HL-60 (cell line): Measurements from ENCODE around the gene HERC2.
"Not testable (repeated sequence)": the region's sequence is repeated elsewhere in the genome, so short reads cannot be mapped to it uniquely, and the experiment has no call there.

Source experiments
- DNase-seq, 2 experiments: peaks; one replicate each; pipeline ENCODE4 v3.0.0-alpha.2; 2010 to 2020; ENCODE audit warnings: low read depth in 1 of 2, low spot score in 1 of 2
- H3K27ac ChIP-seq: fragments of 250-450 bp; sonication (Bioruptor Pico); replicated peaks from 2 replicates; pipeline ENCODE4 v1.5.1; 2020; ENCODE audit warnings: mild to moderate bottlenecking, moderate library complexity
- H3K27me3 ChIP-seq: fragments of 250-450 bp; sonication (Bioruptor Pico); 2 replicates; pipeline ENCODE4 v1.5.1; 2021; ENCODE audit warnings: mild to moderate bottlenecking, moderate library complexity; ENCODE audit not compliant: insufficient read depth, poor library complexity, severe bottlenecking
- H3K4me3 ChIP-seq: replicated peaks from 2 replicates; pipeline ENCODE4 v1.5.1; 2011; ENCODE audit warnings: mild to moderate bottlenecking, control low read depth, low read length; ENCODE audit not compliant: insufficient read depth
- GABPA ChIP-seq: IDR thresholded peaks from 2 replicates; pipeline ENCODE4 v1.6.1; 2012; ENCODE audit warnings: low read depth
- POLR2AphosphoS5 ChIP-seq: IDR thresholded peaks from 2 replicates; pipeline ENCODE4 v1.6.1; 2012; ENCODE audit warnings: low read depth
- SPI1 ChIP-seq: IDR thresholded peaks from 2 replicates; pipeline ENCODE4 v1.6.1; 2012; ENCODE audit warnings: low read depth, mild to moderate bottlenecking, borderline replicate concordance
- TF ChIP-seq, protein P1 (sequence below): IDR thresholded peaks from 2 replicates; pipeline ENCODE4 v1.6.1; 2012; ENCODE audit warnings: low read depth; ENCODE audit not compliant: insufficient replicate concordance
- TF ChIP-seq, protein P2 (sequence below): IDR thresholded peaks from one replicate; pipeline ENCODE4 v1.5.1; 2011; ENCODE audit warnings: low read length, control low read depth, inconsistent platforms; ENCODE audit not compliant: insufficient read depth

The HERC2 gene

DNA sequence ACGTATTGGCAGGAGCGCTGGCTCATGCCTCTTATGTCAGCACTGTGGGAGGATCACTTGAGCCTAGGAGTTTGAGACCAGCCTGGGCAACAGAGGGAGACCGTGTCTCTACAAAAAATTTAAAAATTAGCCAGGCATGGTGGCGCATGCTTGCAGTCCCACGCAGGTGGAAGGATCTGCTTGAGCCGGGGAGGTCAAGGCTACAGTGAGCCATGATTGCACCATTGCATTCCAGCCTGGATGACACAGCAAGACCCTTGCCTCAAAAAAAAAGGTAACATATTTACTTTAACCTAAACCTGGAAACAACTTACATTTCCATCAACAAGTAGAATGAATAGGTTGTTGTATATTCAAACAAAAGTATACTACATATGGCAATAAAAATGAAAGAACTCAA lies 78.1 kb downstream of the HERC2 start:
- no peak for DNase-seq
- Histone ChIP-seq H3K27me3 (no peaks in the 10 kb centered on the region), H3K27ac (no peak overlapping the region), H3K4me3 (no peak overlapping the region)
- TF ChIP-seq, protein P1, sequence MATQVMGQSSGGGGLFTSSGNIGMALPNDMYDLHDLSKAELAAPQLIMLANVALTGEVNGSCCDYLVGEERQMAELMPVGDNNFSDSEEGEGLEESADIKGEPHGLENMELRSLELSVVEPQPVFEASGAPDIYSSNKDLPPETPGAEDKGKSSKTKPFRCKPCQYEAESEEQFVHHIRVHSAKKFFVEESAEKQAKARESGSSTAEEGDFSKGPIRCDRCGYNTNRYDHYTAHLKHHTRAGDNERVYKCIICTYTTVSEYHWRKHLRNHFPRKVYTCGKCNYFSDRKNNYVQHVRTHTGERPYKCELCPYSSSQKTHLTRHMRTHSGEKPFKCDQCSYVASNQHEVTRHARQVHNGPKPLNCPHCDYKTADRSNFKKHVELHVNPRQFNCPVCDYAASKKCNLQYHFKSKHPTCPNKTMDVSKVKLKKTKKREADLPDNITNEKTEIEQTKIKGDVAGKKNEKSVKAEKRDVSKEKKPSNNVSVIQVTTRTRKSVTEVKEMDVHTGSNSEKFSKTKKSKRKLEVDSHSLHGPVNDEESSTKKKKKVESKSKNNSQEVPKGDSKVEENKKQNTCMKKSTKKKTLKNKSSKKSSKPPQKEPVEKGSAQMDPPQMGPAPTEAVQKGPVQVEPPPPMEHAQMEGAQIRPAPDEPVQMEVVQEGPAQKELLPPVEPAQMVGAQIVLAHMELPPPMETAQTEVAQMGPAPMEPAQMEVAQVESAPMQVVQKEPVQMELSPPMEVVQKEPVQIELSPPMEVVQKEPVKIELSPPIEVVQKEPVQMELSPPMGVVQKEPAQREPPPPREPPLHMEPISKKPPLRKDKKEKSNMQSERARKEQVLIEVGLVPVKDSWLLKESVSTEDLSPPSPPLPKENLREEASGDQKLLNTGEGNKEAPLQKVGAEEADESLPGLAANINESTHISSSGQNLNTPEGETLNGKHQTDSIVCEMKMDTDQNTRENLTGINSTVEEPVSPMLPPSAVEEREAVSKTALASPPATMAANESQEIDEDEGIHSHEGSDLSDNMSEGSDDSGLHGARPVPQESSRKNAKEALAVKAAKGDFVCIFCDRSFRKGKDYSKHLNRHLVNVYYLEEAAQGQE, result no peak
- TF ChIP-seq GABPA (no peak), SPI1 (no peak), POLR2AphosphoS5 (no peak)
- TF ChIP-seq, protein P2, sequence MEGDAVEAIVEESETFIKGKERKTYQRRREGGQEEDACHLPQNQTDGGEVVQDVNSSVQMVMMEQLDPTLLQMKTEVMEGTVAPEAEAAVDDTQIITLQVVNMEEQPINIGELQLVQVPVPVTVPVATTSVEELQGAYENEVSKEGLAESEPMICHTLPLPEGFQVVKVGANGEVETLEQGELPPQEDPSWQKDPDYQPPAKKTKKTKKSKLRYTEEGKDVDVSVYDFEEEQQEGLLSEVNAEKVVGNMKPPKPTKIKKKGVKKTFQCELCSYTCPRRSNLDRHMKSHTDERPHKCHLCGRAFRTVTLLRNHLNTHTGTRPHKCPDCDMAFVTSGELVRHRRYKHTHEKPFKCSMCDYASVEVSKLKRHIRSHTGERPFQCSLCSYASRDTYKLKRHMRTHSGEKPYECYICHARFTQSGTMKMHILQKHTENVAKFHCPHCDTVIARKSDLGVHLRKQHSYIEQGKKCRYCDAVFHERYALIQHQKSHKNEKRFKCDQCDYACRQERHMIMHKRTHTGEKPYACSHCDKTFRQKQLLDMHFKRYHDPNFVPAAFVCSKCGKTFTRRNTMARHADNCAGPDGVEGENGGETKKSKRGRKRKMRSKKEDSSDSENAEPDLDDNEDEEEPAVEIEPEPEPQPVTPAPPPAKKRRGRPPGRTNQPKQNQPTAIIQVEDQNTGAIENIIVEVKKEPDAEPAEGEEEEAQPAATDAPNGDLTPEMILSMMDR, result no peak

DNA sequence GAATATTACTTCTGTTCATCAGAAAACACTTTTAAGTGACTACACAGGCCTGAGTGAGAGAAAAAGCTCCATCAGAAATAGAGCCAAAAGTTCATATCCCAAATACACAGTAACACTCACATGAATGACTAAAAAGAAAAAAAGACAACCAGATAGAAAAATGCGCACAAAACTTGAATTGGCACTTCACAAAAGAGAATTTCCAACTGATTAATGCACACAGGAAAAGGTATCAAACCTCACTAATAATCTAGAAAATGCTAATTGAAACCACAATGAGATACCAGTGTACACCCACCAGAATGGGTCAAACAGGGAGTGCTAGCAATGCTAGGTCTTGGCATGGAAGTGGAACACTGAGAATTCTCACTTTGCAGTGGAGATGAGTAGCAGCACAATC lies 78.6 kb downstream of the HERC2 start:
- no peak for TF ChIP-seq POLR2AphosphoS5
- no peak for TF ChIP-seq SPI1
- TF ChIP-seq, protein P2, result no peak
- TF ChIP-seq, protein P1, result no peak
- TF ChIP-seq GABPA, result no peak
- no peaks in the 10 kb centered on the region for H3K27me3 ChIP-seq
- DNase-seq, result no peak
- H3K4me3 ChIP-seq, result no peak overlapping the region
- H3K27ac ChIP-seq, result no peak overlapping the region

DNA sequence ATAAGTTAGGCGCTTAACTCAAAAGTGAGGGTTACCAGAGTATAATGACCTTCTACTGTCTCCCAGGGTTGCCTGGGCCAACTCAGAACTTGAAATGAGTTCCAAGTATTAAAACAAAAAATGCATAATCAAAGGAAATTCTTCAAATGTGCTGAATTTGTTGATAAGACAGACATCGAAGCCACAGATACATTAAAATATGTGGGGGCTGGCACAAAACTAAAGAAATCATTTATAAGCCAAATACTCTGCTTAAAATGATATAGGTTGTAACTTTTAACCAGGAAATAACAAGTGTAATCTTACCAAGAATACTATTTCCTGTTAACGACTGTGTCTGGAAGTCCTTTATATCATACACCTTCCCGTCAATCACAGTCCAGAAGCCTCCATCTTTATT lies 83.7 kb downstream of the HERC2 start:
- H3K27me3 ChIP-seq, DNase-seq, H3K4me3 ChIP-seq, H3K27ac ChIP-seq: not testable (repeated sequence)

DNA sequence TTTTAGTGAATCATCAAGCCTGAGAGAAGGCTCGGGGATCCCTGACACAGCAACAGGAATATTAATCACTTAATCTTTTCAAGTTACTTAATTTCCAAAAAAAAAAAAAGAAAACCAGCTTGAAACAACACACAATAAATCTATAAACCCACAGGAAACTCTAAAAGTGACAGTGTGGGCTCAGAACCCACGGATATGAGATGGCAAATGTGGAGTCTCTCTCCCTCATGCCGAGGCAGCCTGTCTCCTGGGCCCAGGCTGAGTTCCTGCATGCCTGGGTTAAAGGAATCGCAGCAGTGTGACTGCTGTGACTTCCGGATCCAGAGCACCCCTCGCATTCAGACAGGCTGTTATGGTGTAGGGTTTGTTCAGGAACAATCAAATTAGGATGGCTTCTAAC lies 90.2 kb downstream of the HERC2 start:
- not testable (repeated sequence) for H3K27me3 ChIP-seq, H3K27ac ChIP-seq, H3K4me3 ChIP-seq, DNase-seq

DNA sequence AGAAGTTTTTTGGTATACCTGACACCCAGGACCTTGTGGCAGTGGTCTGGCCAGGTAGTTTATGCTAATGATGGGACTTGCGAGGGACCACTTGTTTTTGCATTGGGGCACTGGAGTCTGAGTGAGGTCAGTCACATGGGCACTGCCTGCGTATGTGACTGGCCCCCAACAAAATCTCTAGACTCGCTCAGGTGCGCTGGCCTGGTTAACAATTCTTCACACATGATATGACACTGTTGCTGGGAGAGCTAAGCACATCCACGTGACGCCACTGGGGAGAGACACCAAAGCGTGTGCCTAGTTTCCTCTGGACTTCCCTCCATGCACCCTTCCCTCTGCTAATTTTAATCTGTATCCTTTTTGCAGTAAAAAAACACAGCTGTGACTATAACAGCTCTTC lies 90.6 kb downstream of the HERC2 start:
- H3K4me3 ChIP-seq, H3K27me3 ChIP-seq, DNase-seq, H3K27ac ChIP-seq: not testable (repeated sequence)

DNA sequence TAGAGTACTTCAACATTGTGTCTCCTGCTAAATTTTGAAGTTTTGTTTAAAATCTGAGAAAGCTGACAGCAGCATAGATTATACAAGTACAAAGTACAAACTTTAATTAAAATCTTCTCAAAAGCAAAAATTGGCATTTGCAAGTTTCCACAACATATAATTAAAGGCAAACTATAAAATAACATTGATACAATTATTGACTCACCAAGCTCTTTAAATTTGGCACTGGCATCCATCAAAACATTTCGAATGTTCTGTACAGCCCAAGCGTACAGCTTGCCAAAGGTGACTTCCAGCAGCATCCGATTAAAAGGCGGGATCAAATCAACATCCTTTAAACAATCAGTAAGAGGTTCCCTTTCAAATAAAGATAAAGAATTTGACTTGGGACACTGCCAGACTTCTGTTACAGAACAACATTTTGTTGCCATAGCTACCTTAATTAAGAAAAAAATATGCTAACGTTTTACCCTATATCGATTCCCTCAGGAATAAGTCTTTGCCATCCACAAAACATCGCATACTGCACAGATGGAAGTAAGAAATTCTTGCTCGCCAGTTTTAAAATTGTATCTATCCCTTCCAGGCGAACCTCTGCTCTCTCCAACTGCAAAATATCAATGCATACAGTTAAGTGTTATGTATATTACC lies 92.9 kb downstream of the HERC2 start:
- H3K4me3 ChIP-seq, DNase-seq, H3K27me3 ChIP-seq, H3K27ac ChIP-seq: not testable (repeated sequence)
